Esophagus squamous epithelium (tissue), 5 donors: ENCODE results near the gene PRLR. TPM values are rescaled to one million over a fixed set of nuclear protein-coding genes. Genes with fewer than 3 reads are reported as not detected.

Source experiments
- DNase-seq: peaks from one replicate; lab custom pipeline; 2025; lab: John Stamatoyannopoulos, UW
- H3K27ac ChIP-seq, 4 donors: fragments of 200-600 bp; sonication (generic); one replicate each; pipeline ENCODE4 v1.5.1; 2016 to 2019; ENCODE audit warnings: mild to moderate bottlenecking in 1 of 4
- H3K27me3 ChIP-seq, 4 donors: fragments of 200-600 bp; sonication (generic); 1 replicate in 3 of 4; 2 replicates in 1 of 4; pipeline versions ENCODE4 v1.5.1 to v1.6.0; 2017 to 2021; ENCODE audit warnings: antibody characterized with exemption in 1 of 4
- H3K36me3 ChIP-seq, 3 donors: fragments of 200-600 bp; sonication (generic); one replicate each; pipeline ENCODE4 v1.5.1; 2016 to 2019
- H3K4me1 ChIP-seq, 3 donors: fragments of 200-600 bp; sonication (generic); one replicate each; pipeline ENCODE4 v1.5.1; 2017 to 2019
- H3K4me3 ChIP-seq, 4 donors: fragments of 200-600 bp; sonication (generic); 1 replicate in 3 of 4; 2 replicates in 1 of 4; pipeline ENCODE4 v1.5.1; 2016 to 2019; ENCODE audit warnings: mild to moderate bottlenecking in 2 of 4, moderate library complexity in 1 of 4
- H3K9me3 ChIP-seq, 3 donors: fragments of 200-600 bp; sonication (generic); one replicate each; pipeline ENCODE4 v1.5.1; 2016 to 2019
- POLR2A ChIP-seq, 4 donors: fragments of 450-650 bp; IDR thresholded peaks; one replicate each; pipeline ENCODE4 v1.6.1; 2017; ENCODE audit warnings: antibody characterized with exemption in 4 of 4, mild to moderate bottlenecking in 4 of 4, moderate library complexity in 3 of 4
- WGBS, 2 donors: methylation state at CpG; one replicate each; pipeline ENCODE4 v1.1.5; 2018; 5-methylcytosine and 5-hydroxymethylcytosine counted together
- intact Hi-C: fragments of 100-400 bp; cut with DNase I; formaldehyde crosslinking; loops from one replicate; pipeline ENCODE4 v1.15.0; 2022
- total RNA-seq, 4 donors: library from RNA; depleted of rRNA; stranded (reverse); fragments of >200 nt; gene quantifications; one replicate each; pipeline ENCODE4 v1.1.0, GENCODE V29; 2016
- TF ChIP-seq, protein P1 (sequence below), 6 experiments: fragments of 450-650 bp in 4 of 6; fragments of 200-600 bp in 2 of 6; sonication (generic) in 2 of 6; IDR thresholded peaks; one replicate each; pipeline ENCODE4 v1.5.1; 2016 to 2019; ENCODE audit warnings: antibody characterized with exemption in 6 of 6, mild to moderate bottlenecking in 4 of 6, moderate library complexity in 4 of 6
- donor health status: DM: yes; HTN: yes; CAD: no.

The PRLR gene
- total RNA-seq, 4 donors from 2014 or later, result 1.5 to 2.8 (median 2.3) TPM

DNA sequence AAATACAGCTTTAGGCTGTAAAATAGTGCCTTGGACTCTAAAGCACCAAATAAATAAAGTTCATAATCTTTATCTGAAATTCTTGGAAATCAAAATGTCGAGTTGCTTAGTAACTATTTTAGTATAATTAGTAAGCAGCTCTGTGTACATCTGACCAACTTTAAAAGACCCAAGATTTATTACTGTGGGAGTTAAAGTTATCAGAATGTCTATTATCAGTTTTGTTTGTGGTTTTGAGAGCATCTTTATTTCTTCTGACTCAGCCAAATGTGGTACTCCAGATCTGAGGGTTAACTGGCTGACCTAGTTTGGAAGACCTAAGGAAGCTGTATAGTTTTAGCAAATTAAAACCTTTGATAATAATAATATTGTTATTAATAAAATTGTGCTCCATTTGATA, 81.2 kb downstream of the PRLR start:
- WGBS, 2 donors, result 68 to 81% methylated on average over 1 of the region's 1 CpG
- Histone ChIP-seq H3K27ac (no peak overlapping the region), H3K36me3 (no peaks in the 10 kb centered on the region), H3K27me3 (no peaks in the 10 kb centered on the region), H3K4me1 (peaks cover 0 to 12% (median 0%) of the 10 kb centered on the region in 3 donors), H3K4me3 (no peak overlapping the region), H3K9me3 (no peaks in the 10 kb centered on the region)
- intact Hi-C loops, result no loop called here
- DNase-seq, result no peak
- TF ChIP-seq POLR2A (IDR thresholded peaks at IDR 0.05), result no peak
- TF ChIP-seq, protein P1, sequence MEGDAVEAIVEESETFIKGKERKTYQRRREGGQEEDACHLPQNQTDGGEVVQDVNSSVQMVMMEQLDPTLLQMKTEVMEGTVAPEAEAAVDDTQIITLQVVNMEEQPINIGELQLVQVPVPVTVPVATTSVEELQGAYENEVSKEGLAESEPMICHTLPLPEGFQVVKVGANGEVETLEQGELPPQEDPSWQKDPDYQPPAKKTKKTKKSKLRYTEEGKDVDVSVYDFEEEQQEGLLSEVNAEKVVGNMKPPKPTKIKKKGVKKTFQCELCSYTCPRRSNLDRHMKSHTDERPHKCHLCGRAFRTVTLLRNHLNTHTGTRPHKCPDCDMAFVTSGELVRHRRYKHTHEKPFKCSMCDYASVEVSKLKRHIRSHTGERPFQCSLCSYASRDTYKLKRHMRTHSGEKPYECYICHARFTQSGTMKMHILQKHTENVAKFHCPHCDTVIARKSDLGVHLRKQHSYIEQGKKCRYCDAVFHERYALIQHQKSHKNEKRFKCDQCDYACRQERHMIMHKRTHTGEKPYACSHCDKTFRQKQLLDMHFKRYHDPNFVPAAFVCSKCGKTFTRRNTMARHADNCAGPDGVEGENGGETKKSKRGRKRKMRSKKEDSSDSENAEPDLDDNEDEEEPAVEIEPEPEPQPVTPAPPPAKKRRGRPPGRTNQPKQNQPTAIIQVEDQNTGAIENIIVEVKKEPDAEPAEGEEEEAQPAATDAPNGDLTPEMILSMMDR (IDR thresholded peaks at IDR 0.05), result no peak

DNA sequence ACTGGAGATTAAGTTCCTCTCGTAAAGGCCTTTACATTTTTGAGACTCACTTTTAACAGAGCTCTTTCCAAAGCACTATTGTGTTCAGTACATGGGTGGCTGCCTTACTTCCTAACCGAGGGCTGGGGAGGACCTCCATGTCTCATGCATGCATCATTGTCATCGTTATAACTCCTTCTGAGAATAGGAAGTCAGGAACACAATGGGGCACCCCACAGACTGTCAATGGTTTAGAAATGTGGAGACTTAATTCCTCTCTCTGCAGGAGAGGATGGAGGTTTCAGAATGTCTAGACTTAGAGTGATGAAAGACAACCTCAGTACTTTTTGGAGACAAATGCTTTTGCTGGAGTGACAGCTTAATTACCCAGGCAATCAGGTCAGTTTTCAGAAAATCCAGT, 83.9 kb downstream of the PRLR start:
- Histone ChIP-seq H3K27me3 (no peaks in the 10 kb centered on the region), H3K4me1 (peaks cover 0 to 2% (median 0%) of the 10 kb centered on the region in 3 donors), H3K4me3 (no peak overlapping the region), H3K27ac (no peak overlapping the region), H3K36me3 (no peaks in the 10 kb centered on the region), H3K9me3 (no peaks in the 10 kb centered on the region)
- no peak for DNase-seq
- intact Hi-C loops, result no loop called here
- TF ChIP-seq POLR2A (IDR thresholded peaks at IDR 0.05), result no peak
- TF ChIP-seq, protein P1 (IDR thresholded peaks at IDR 0.05), result no peak
- WGBS, 2 donors, result 67 to 78% methylated on average over 3 of the region's 3 CpGs

DNA sequence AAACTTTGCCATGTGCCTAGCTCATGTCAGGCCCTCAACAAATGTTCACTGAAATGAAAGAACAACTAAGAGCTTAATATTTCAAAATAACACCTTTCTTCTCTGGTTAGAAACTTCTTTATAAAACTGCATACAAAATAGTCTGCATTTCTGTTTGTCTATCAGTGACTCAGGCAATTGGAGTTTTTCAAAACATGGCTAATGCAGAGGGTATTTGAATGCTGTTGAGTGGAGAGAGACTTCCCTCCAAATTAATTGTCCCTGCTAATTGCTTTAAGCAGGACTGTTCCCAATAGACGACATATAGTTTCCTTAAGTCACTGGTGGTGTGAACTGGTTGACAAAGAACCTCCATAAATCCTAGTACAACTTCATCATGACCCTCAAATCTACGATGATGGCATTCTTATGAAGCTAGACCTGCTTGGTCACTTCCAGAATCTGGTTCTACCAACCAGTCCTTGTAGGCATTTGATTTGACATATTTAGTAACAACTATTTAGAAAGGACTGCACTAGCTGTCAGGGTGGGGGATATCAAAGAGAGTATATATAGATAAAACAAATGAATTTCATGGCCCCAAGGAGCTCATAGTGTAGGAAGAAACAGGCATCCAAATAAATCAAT, 84.5 kb downstream of the PRLR start:
- 63 to 72% methylated on average over 2 of the region's 2 CpGs for WGBS, 2 donors
- Histone ChIP-seq H3K27me3 (no peaks in the 10 kb centered on the region), H3K27ac (no peak overlapping the region), H3K9me3 (no peaks in the 10 kb centered on the region), H3K4me3 (no peak overlapping the region), H3K4me1 (no peaks in the 10 kb centered on the region), H3K36me3 (no peaks in the 10 kb centered on the region)
- DNase-seq, result no peak
- intact Hi-C loops, result no loop called here
- TF ChIP-seq, protein P1 (IDR thresholded peaks at IDR 0.05), result no peak
- no peak for TF ChIP-seq POLR2A (IDR thresholded peaks at IDR 0.05)

DNA sequence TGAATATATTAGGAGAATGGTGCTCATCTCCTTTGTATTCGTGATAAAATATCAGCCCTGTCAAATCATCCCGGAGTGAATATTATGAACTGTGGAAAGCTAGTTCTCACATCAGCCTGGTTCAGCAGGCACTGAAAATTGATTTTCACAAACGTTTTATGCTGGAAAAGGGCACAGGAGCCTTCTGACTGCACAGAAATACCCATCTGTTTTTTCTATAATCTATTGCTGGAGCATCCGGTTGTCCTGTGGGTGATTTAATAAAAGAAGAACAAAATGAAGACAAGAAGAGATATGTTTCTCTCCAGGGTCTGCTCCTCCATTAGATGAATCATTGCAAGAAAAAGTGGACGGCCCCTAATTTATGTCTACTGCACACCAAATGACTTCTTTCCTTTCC, 85.3 kb downstream of the PRLR start:
- TF ChIP-seq, protein P1 (IDR thresholded peaks at IDR 0.05), result no peak
- TF ChIP-seq POLR2A (IDR thresholded peaks at IDR 0.05), result no peak
- intact Hi-C loops, result no loop called here

DNA sequence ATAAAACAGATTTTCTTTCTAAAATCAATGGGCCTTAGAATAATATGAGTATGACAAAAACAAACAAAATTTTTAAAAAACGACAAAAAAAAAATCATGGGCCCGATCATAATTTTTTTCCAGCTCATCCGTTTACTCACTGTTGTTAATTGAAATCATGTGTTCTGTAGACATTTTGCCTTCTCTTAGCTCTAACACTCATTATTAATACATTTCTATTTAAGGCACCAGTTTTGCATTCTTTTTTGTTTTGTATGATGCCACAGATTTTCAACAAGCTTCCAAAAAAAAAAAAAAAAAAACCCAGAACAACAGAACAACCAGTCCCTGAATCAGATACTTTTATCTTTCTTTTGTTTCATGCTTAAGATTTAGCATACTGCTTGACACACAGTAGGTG, 86.4 kb downstream of the PRLR start:
- H3K36me3 ChIP-seq, result no peaks in the 10 kb centered on the region
- DNase-seq, result no peak
- no peak overlapping the region for H3K27ac ChIP-seq
- H3K4me3 ChIP-seq, result no peak overlapping the region
- intact Hi-C loops, result no loop called here
- no peaks in the 10 kb centered on the region for H3K9me3 ChIP-seq
- TF ChIP-seq, protein P1 (IDR thresholded peaks at IDR 0.05), result no peak
- TF ChIP-seq POLR2A (IDR thresholded peaks at IDR 0.05), result no peak
- 72 to 80% methylated on average over 3 of the region's 3 CpGs for WGBS, 2 donors
- H3K27me3 ChIP-seq, result no peaks in the 10 kb centered on the region
- H3K4me1 ChIP-seq, result no peaks in the 10 kb centered on the region

More for the DNA sequence above, 85.3 kb downstream of the PRLR start:
- DNase-seq, result no peak
- Histone ChIP-seq H3K36me3 (no peaks in the 10 kb centered on the region), H3K9me3 (no peaks in the 10 kb centered on the region), H3K4me3 (no peak overlapping the region), H3K27ac (no peak overlapping the region), H3K4me1 (no peaks in the 10 kb centered on the region), H3K27me3 (no peaks in the 10 kb centered on the region)
- WGBS, 2 donors, result 82 to 87% methylated on average over 5 of the region's 5 CpGs
